Upper lobe of left lung (tissue), 4 donors: ENCODE data around the gene IP6K2.

Source experiments
- CTCF ChIP-seq, 6 experiments: fragments of 450-650 bp in 4 of 6; fragments of 200-600 bp in 2 of 6; sonication (generic) in 2 of 6; IDR thresholded peaks; one replicate each; pipeline ENCODE4 v1.5.1; 2016 to 2019; ENCODE audit warnings: antibody characterized with exemption in 6 of 6
- EP300 ChIP-seq, 4 donors: sonication (generic); formaldehyde crosslinking; IDR thresholded peaks; one replicate each; pipeline ENCODE4 v1.5.1; 2017; ENCODE audit warnings: antibody characterized with exemption in 4 of 4, control low read depth in 2 of 4
- POLR2A ChIP-seq, 4 donors: fragments of 450-650 bp; IDR thresholded peaks; one replicate each; pipeline ENCODE4 v1.5.1; 2016 to 2017; ENCODE audit warnings: antibody characterized with exemption in 4 of 4, mild to moderate bottlenecking in 2 of 4

GRCh38 chr3:48739955-48740823 is 23.2 kb upstream of the IP6K2 start:
- TF ChIP-seq CTCF (IDR thresholded peaks at IDR 0.05) (peak; percentile 83 to 95 (median 90)), EP300 (IDR thresholded peaks at IDR 0.05) (no peak), POLR2A (IDR thresholded peaks at IDR 0.05) (no peak)
